ENCODE data around the gene ZNF644. TPM values are rescaled to one million over a fixed set of nuclear protein-coding genes. Genes with fewer than 3 reads are reported as not detected.

The ZNF644 gene
- total RNA-seq (2013), result 54.0 TPM
- polyA plus RNA-seq (10 to 100 TPM in 2 of 3 donors, 1 to 10 TPM in 1; 7.0 to 22.2 (median 17.6) TPM), polyA minus RNA-seq (24.9 and 27.0 TPM in 2 replicates), total RNA-seq (137 to 287 (median 201) reads per million in 11 experiments)

DNA sequence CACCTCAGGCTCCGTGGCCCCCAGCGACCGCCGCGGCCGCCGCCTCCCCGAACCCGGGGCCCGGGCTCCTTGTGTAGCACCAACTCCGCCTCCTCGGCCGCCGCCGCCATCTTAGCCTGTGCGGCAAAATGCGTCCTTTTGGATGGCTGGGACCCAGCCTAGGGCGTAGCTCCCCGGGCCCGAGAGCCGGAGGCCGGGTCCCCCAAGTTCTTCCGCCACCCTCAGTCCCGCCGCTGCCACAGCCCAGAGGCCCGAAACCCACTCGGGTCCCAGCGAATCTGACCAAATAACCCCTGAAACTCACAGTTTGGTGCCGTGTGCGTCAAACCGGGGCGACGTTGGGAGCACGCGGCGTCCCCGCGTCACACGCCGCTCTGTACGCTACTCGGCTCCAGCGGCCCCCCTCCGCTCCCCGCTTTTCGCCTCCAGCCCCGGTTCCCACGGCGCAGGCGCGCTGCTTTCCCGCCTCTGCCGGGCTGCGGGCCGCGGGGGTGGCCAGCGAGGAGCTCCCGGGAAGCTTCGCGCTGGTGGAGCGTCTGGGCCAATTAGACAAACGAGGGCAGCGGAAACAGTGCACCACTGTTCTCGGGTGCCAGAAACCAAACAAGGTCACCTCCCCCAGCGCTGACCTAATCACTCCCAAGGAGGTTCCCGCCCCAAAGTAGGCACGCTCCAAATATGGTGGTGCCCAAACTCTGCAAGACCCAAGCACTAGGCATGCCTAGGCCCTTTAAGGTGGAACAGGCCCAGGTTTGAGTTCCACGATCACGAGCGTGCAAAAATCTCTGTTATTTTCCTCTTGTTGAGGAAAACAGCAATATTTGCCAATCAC, at the start of gene ZNF644:
ZNF644 (minus strand) TSS at position 350 of the 832 bp plus-strand sequence. CDS start 39,682 bp downstream, outside the sequence.
- Mint-ChIP-seq H3K36me3 (peaks cover 0 to 17% of the 10 kb centered on the region in 2 donors), H3K27ac (peak within 1 kb of the TSS; percentile 97 to 99 (median 98)), H3K27me3 (ENCODE audit: low read depth in 3 of 3) (peaks cover 0 to 2% (median 1%) of the 10 kb centered on the region in 3 donors), H3K4me1 (peaks cover 52% of the 10 kb centered on the region), H3K4me3 (peak within 1 kb of the TSS; percentile 88 to 95), H3K9me3 (no peaks in the 10 kb centered on the region)
- no peaks in the 10 kb centered on the region for H3K9me3 ChIP-seq (replicated peaks in 1 of 2; ENCODE audit: control insufficient read depth in 1 of 2, insufficient read depth in 1 of 2, low read length in 2 of 2)
- intact Hi-C loops (cut with micrococcal nuclease), result no loop called here
- peak within 1 kb of the TSS; percentile 95 for H3K4me2 ChIP-seq (replicated peaks; ENCODE audit: extremely low read depth, low read length, poor library complexity, severe bottlenecking)
- peak within 1 kb of the TSS; percentile 97 to 100 for H3K27ac ChIP-seq (ENCODE audit: low read depth in 1 of 2, low read length in 2 of 2)
- peaks cover 58% of the 10 kb centered on the region for H3K79me2 ChIP-seq (ENCODE audit: insufficient read depth, low read length)
- H3K27me3 ChIP-seq (ENCODE audit: control insufficient read depth in 2 of 2, insufficient read depth in 2 of 2, low read length in 2 of 2), result no peaks in the 10 kb centered on the region
- H3K4me3 ChIP-seq (replicated peaks in 1 of 3; ENCODE audit: low read depth in 2 of 3, low read length in 3 of 3), result peak within 1 kb of the TSS; percentile 87 to 95 (median 92)
- H3K9ac ChIP-seq (ENCODE audit: insufficient read depth, low read length, poor library complexity, severe bottlenecking), result peak within 1 kb of the TSS; percentile 98
- H3K36me3 ChIP-seq (replicated peaks in 1 of 2; ENCODE audit: control insufficient read depth in 1 of 2, insufficient read depth in 2 of 2, low read length in 2 of 2), result no peaks in the 10 kb centered on the region
- H4K20me1 ChIP-seq (ENCODE audit: insufficient read depth, low read length), result peaks cover 23% of the 10 kb centered on the region
- TF ChIP-seq, protein P1, sequence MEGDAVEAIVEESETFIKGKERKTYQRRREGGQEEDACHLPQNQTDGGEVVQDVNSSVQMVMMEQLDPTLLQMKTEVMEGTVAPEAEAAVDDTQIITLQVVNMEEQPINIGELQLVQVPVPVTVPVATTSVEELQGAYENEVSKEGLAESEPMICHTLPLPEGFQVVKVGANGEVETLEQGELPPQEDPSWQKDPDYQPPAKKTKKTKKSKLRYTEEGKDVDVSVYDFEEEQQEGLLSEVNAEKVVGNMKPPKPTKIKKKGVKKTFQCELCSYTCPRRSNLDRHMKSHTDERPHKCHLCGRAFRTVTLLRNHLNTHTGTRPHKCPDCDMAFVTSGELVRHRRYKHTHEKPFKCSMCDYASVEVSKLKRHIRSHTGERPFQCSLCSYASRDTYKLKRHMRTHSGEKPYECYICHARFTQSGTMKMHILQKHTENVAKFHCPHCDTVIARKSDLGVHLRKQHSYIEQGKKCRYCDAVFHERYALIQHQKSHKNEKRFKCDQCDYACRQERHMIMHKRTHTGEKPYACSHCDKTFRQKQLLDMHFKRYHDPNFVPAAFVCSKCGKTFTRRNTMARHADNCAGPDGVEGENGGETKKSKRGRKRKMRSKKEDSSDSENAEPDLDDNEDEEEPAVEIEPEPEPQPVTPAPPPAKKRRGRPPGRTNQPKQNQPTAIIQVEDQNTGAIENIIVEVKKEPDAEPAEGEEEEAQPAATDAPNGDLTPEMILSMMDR (IDR thresholded peaks at IDR 0.05), result no peak
- peaks cover 25 to 46% of the 10 kb centered on the region in 2 donors for H3K4me1 ChIP-seq (ENCODE audit: control insufficient read depth in 1 of 2, insufficient read depth in 2 of 2, low read length in 2 of 2)
- DNase-seq, result peak; percentile 79 to 88 (median 86)
- under 1% methylated on average over 67 of the region's 70 CpGs for WGBS (ENCODE audit: insufficient coverage)
- H2AFZ ChIP-seq (ENCODE audit: insufficient read depth, low read depth, low read length, poor library complexity, severe bottlenecking), result peak within 1 kb of the TSS; percentile 83

DNA sequence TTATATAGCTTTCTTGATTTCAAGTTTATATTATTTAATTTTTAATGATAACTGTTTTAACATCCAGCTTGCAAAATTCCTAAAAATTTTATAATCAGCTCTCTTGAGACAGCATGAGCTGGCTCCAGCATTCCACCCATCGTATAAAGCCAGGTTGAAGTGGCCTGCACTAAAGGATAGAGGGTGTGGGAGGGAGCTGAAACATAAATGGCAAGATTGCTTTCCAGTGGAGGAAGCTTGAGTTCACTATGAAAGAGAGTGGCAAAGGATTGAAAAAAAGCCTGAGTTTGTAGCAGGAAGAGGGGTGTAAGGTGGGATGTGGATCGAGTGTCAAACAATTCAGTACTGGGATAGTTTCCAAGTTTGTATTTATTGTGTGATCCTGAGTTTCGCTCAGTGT, 48.5 kb upstream of the ZNF644 start:
- no peak overlapping the region for H3K27ac ChIP-seq (ENCODE audit: low read depth in 1 of 2, low read length in 2 of 2)
- peaks cover 0 to 5% (median 0%) of the 10 kb centered on the region in 3 donors for H3K27me3 Mint-ChIP-seq (ENCODE audit: low read depth in 3 of 3)
- no peaks in the 10 kb centered on the region for H3K9me3 ChIP-seq (replicated peaks in 1 of 2; ENCODE audit: control insufficient read depth in 1 of 2, insufficient read depth in 1 of 2, low read length in 2 of 2)
- no peak for DNase-seq
- H3K36me3 Mint-ChIP-seq, result no peaks in the 10 kb centered on the region
- H3K27me3 ChIP-seq (ENCODE audit: control insufficient read depth in 2 of 2, insufficient read depth in 2 of 2, low read length in 2 of 2), result no peaks in the 10 kb centered on the region
- H4K20me1 ChIP-seq (ENCODE audit: insufficient read depth, low read length), result no peaks in the 10 kb centered on the region
- H3K4me1 ChIP-seq (ENCODE audit: control insufficient read depth in 1 of 2, insufficient read depth in 2 of 2, low read length in 2 of 2), result no peaks in the 10 kb centered on the region
- no peak overlapping the region for H3K9ac ChIP-seq (ENCODE audit: insufficient read depth, low read length, poor library complexity, severe bottlenecking)
- no peaks in the 10 kb centered on the region for H3K36me3 ChIP-seq (replicated peaks in 1 of 2; ENCODE audit: control insufficient read depth in 1 of 2, insufficient read depth in 2 of 2, low read length in 2 of 2)
- no peaks in the 10 kb centered on the region for H3K4me1 Mint-ChIP-seq
- H3K4me3 Mint-ChIP-seq, result no peak overlapping the region
- H3K9me3 Mint-ChIP-seq, result peaks cover 0 to 11% (median 2%) of the 10 kb centered on the region in 7 donors
- no peak overlapping the region for H2AFZ ChIP-seq (ENCODE audit: insufficient read depth, low read depth, low read length, poor library complexity, severe bottlenecking)
- no peaks in the 10 kb centered on the region for H3K79me2 ChIP-seq (ENCODE audit: insufficient read depth, low read length)
- TF ChIP-seq, protein P1 (IDR thresholded peaks at IDR 0.05), result no peak
- WGBS (ENCODE audit: insufficient coverage), result 91% methylated on average over 3 of the region's 3 CpGs
- no peak overlapping the region for H3K27ac Mint-ChIP-seq
- H3K4me2 ChIP-seq (replicated peaks; ENCODE audit: extremely low read depth, low read length, poor library complexity, severe bottlenecking), result no peak overlapping the region
- intact Hi-C loops (cut with micrococcal nuclease), result no loop called here
- H3K4me3 ChIP-seq (replicated peaks in 1 of 3; ENCODE audit: low read depth in 2 of 3, low read length in 3 of 3), result no peak overlapping the region

Measured in CD14-positive monocyte (primary cell).